Pancreas (tissue), 10 donors: ENCODE results near the gene COL25A1. TPM values are rescaled to one million over a fixed set of nuclear protein-coding genes. Genes with fewer than 3 reads are reported as not detected.

Experiments used
- ATAC-seq, 4 donors: fragments of 200-7000 bp; cut with Tn5 transposase; one replicate each; pipeline versions ENCODE4 v1.8.0 to v1.9.1; 2020; ENCODE audit warnings: mild to moderate bottlenecking in 4 of 4, moderate library complexity in 4 of 4
- DNase-seq, 6 donors: peaks; one replicate each; pipeline ENCODE4 v3.0.0-alpha.2; 2020
- FAIRE-seq: peaks from 2 replicates; lab custom pipeline; 2012; peaks lifted over from hg19 to GRCh38; lab: Jason Lieb, UNC
- H3K27ac ChIP-seq, 4 donors: fragments of 200-600 bp; sonication (generic); 1 replicate in 3 of 4; 2 replicates in 1 of 4; pipeline versions ENCODE4 v1.5.0 to v1.8.0; 2020
- H3K27me3 ChIP-seq, 4 donors: fragments of 200-600 bp; one replicate each; pipeline ENCODE4 v1.8.0; 2021
- H3K36me3 ChIP-seq, 3 donors: fragments of 200-600 bp; sonication (generic) in 1 of 3; one replicate each; pipeline versions ENCODE4 v1.5.0 to v1.8.0; 2020 to 2021
- H3K4me1 ChIP-seq, 3 donors: fragments of 200-600 bp; one replicate each; pipeline ENCODE4 v1.8.0; 2021
- H3K4me3 ChIP-seq, 4 donors: fragments of 200-600 bp; sonication (generic) in 2 of 4; one replicate each; pipeline versions ENCODE4 v1.5.0 to v1.8.0; 2020 to 2021
- H3K9me3 ChIP-seq, 4 donors: fragments of 200-600 bp; one replicate each; pipeline ENCODE4 v1.8.0; 2021
- CTCF ChIP-seq, 4 donors: fragments of 200-600 bp; sonication (generic) in 3 of 4; IDR thresholded peaks; one replicate each; pipeline versions ENCODE4 v1.5.0 to v1.8.0; 2021; ENCODE audit warnings: antibody characterized with exemption in 4 of 4
- WGBS, 2 donors: extraction: QIAGEN DNeasy Blood & Tissue Kit; methylation state at CpG; one replicate each; pipeline ENCODE4 v1.1.7; 2013; 5-methylcytosine and 5-hydroxymethylcytosine counted together
- intact Hi-C, 3 donors: fragments of 100-400 bp; cut with DNase I; formaldehyde crosslinking; loops; one replicate each; pipeline versions ENCODE4 v1.11.1 to v1.14.2; 2022
- polyA plus RNA-seq, 2 donors: library from polyadenylated mRNA; stranded (reverse); fragments of 200-250 nt; gene quantifications; one replicate each; pipeline ENCODE4 v1.2.3, GENCODE V29; 2013
- total RNA-seq, 6 donors: library from RNA; stranded (reverse); fragmentation: NEBNext Ultra II Directional in 4 of 6; extraction: Animal tissue kit (Norgen Biotek cat#: 25700) in 4 of 6; gene quantifications; one replicate each; pipeline versions ENCODE4 v1.2.1 to v1.2.4, GENCODE V29; 2021 to 2023
- donor health status: healthy with polysubstance abuse.
- donor health status: DM: no; HTN: no; CAD: no; lungs with moderate emphysema.
- donor health status: DM: no; HTN: no; CAD: no.
- donor health status: control.
- donor health status: control.
- donor health status: Bipolar disorder and iron deficiency.
- donor health status: DM: yes; HTN: yes; CAD: no.
- donor health status: DM: no; HTN: no; CAD: no.
- donor health status: DM: no; HTN: no; CAD: no.
- donor health status: DM: yes; HTN: yes; CAD: no.

Gene COL25A1
- total and polyA plus RNA-seq, 8 donors, result 0.08 to 0.46 (median 0.22) TPM

- FAIRE-seq (no peak), ATAC-seq (no peak), DNase-seq (no peak)
- Histone ChIP-seq H3K4me1 (no peaks in the 10 kb centered on the region), H3K27ac (no peak overlapping the region), H3K4me3 (no peak overlapping the region), H3K36me3 (no peaks in the 10 kb centered on the region), H3K27me3 (no peaks in the 10 kb centered on the region), H3K9me3 (no peaks in the 10 kb centered on the region)
- no peak for TF ChIP-seq CTCF (IDR thresholded peaks at IDR 0.05)
- 84 to 93% methylated on average over 1 of the region's 1 CpG for WGBS, 2 donors
- intact Hi-C loops, result no loop called here
Measured at GRCh38 chr4:109231331-109231730, 71.1 kb downstream of the COL25A1 start.

GRCh38 chr4:109229028-109229427, 73.4 kb downstream of the COL25A1 start:
- no peak for TF ChIP-seq CTCF (IDR thresholded peaks at IDR 0.05)
- H3K27ac ChIP-seq, result no peak overlapping the region
- no peaks in the 10 kb centered on the region for H3K4me1 ChIP-seq
- H3K9me3 ChIP-seq, result no peaks in the 10 kb centered on the region
- no peak for ATAC-seq
- no peak overlapping the region for H3K4me3 ChIP-seq
- intact Hi-C loops, result no loop called here
- no peaks in the 10 kb centered on the region for H3K36me3 ChIP-seq
- no peaks in the 10 kb centered on the region for H3K27me3 ChIP-seq
- WGBS, 2 donors, result 70 to 81% methylated on average over 2 of the region's 2 CpGs
- no peak for DNase-seq
- FAIRE-seq, result no peak

- no peak for FAIRE-seq
- Histone ChIP-seq H3K4me1 (no peaks in the 10 kb centered on the region), H3K9me3 (no peaks in the 10 kb centered on the region), H3K4me3 (no peak overlapping the region), H3K27ac (no peak overlapping the region), H3K36me3 (no peaks in the 10 kb centered on the region), H3K27me3 (no peaks in the 10 kb centered on the region)
- WGBS, 2 donors, result 11 to 12% methylated on average over 1 of the region's 1 CpG
- no peak for TF ChIP-seq CTCF (IDR thresholded peaks at IDR 0.05)
- intact Hi-C loops, result no loop called here
- DNase-seq, result no peak
- ATAC-seq, result no peak
Measured at GRCh38 chr4:109218288-109218687, 84.2 kb downstream of the COL25A1 start.

GRCh38 chr4:109216085-109216696, 86.3 kb downstream of the COL25A1 start:
- Histone ChIP-seq H3K4me1 (no peaks in the 10 kb centered on the region), H3K4me3 (no peak overlapping the region), H3K27me3 (no peaks in the 10 kb centered on the region), H3K27ac (no peak overlapping the region), H3K9me3 (no peaks in the 10 kb centered on the region), H3K36me3 (no peaks in the 10 kb centered on the region)
- no peak for DNase-seq
- intact Hi-C loops, result no loop called here
- WGBS, 2 donors, result 79 to 80% methylated on average over 5 of the region's 5 CpGs
- TF ChIP-seq CTCF (IDR thresholded peaks at IDR 0.05), result no peak
- no peak for FAIRE-seq
- no peak for ATAC-seq

GRCh38 chr4:109215506-109215905, 87.0 kb downstream of the COL25A1 start:
- Histone ChIP-seq H3K9me3 (no peaks in the 10 kb centered on the region), H3K27ac (no peak overlapping the region), H3K4me1 (no peaks in the 10 kb centered on the region), H3K4me3 (no peak overlapping the region), H3K27me3 (no peaks in the 10 kb centered on the region), H3K36me3 (no peaks in the 10 kb centered on the region)
- FAIRE-seq, result no peak
- TF ChIP-seq CTCF (IDR thresholded peaks at IDR 0.05), result no peak
- intact Hi-C loops, result no loop called here
- WGBS, 2 donors, result 72 to 86% methylated on average over 2 of the region's 2 CpGs
- ATAC-seq, result no peak
- no peak for DNase-seq
